H1 (cell line): ENCODE measurements around the gene DGKA. TPM values are rescaled to one million over a fixed set of nuclear protein-coding genes. Genes with fewer than 3 reads are reported as not detected.

Source experiments
- ASH2L ChIP-seq: fragments of 200-600, 300-600 bp; sonication (generic); IDR thresholded peaks from one replicate; pipeline ENCODE4 v1.7.1; 2017; ENCODE audit warnings: low read length
- BCL11A ChIP-seq, 2 experiments: IDR thresholded peaks; one replicate each; pipeline ENCODE4 v1.6.1; 2011; ENCODE audit warnings: low read depth in 2 of 2, low read length in 2 of 2, mild to moderate bottlenecking in 2 of 2
- GTF2F1 ChIP-seq: IDR thresholded peaks from 2 replicates; pipeline ENCODE4 v1.6.1; 2012; ENCODE audit warnings: low read depth, low read length, improper control_type of control experiment, borderline replicate concordance
- HDAC2 ChIP-seq, 2 experiments: fragments of 300-600 bp in 1 of 2; sonication (generic) in 1 of 2; IDR thresholded peaks; 2 replicates each; pipeline ENCODE4 v1.6.1; 2011 to 2012; ENCODE audit warnings: low read depth in 2 of 2, low read length in 2 of 2, mild to moderate bottlenecking in 2 of 2, moderate library complexity in 2 of 2, borderline replicate concordance in 1 of 2, inconsistent platforms in 1 of 2
- KDM1A ChIP-seq: fragments of 200-600, 300-600 bp; sonication (generic); IDR thresholded peaks from 2 replicates; pipeline ENCODE4 v1.7.1; 2016; ENCODE audit warnings: mild to moderate bottlenecking, low read length, borderline replicate concordance
- KDM5A ChIP-seq: fragments of 200-600 bp; IDR thresholded peaks from 2 replicates; pipeline ENCODE4 v1.7.1; 2012; ENCODE audit warnings: mild to moderate bottlenecking, low read length, inconsistent platforms, mixed read lengths
- POLR2AphosphoS5 ChIP-seq: IDR thresholded peaks from 2 replicates; pipeline ENCODE4 v1.6.1; 2011; ENCODE audit warnings: low read depth, low read length
- POU5F1 ChIP-seq: IDR thresholded peaks from 2 replicates; pipeline ENCODE4 v1.6.1; 2011; ENCODE audit warnings: low read depth, mild to moderate bottlenecking, low read length, moderate library complexity
- RAD21 ChIP-seq, 2 experiments: IDR thresholded peaks in 1 of 2; conservative IDR thresholded peaks in 1 of 2; 2 replicates each; pipeline ENCODE4 v1.6.1; 2011; ENCODE audit warnings: low read depth in 2 of 2, low read length in 2 of 2, improper control_type of control experiment in 1 of 2, inconsistent platforms in 1 of 2, mild to moderate bottlenecking in 1 of 2, moderate library complexity in 1 of 2
- RFX5 ChIP-seq: IDR thresholded peaks from 2 replicates; pipeline ENCODE4 v1.6.1; 2011; ENCODE audit warnings: low read depth, low read length, improper control_type of control experiment, borderline replicate concordance
- RNF2 ChIP-seq: fragments of 200-900, 300-1000 bp; sonication (generic); IDR thresholded peaks from 2 replicates; pipeline ENCODE4 v1.7.1; 2016; ENCODE audit warnings: borderline replicate concordance, low read depth, mild to moderate bottlenecking, antibody characterized with exemption, low read length; ENCODE audit not compliant: poor library complexity, severe bottlenecking; ENCODE audit errors: missing control alignments
- SAP30 ChIP-seq: fragments of 300-600 bp; sonication (generic); IDR thresholded peaks from 2 replicates; pipeline ENCODE4 v1.7.1; 2012; ENCODE audit warnings: low read length, moderate library complexity, mild to moderate bottlenecking, inconsistent platforms; ENCODE audit not compliant: insufficient read depth, insufficient replicate concordance
- SIN3A ChIP-seq, 2 experiments: IDR thresholded peaks in 1 of 2; conservative IDR thresholded peaks in 1 of 2; 2 replicates each; pipeline ENCODE4 v1.6.1; 2011 to 2012; ENCODE audit warnings: low read length in 2 of 2, improper control_type of control experiment in 1 of 2, low read depth in 1 of 2, mild to moderate bottlenecking in 1 of 2
- SIX5 ChIP-seq: IDR thresholded peaks from 2 replicates; pipeline ENCODE4 v1.6.1; 2011; ENCODE audit warnings: mild to moderate bottlenecking, low read depth, low read length
- SP1 ChIP-seq: IDR thresholded peaks from 2 replicates; pipeline ENCODE4 v1.6.1; 2011; ENCODE audit warnings: low read depth, low read length
- SP2 ChIP-seq: IDR thresholded peaks from 2 replicates; pipeline ENCODE4 v1.6.1; 2012; ENCODE audit warnings: mild to moderate bottlenecking, low read length, inconsistent platforms
- SP4 ChIP-seq: IDR thresholded peaks from 2 replicates; pipeline ENCODE4 v1.6.1; 2012; ENCODE audit warnings: low read length, inconsistent platforms
- TAF1 ChIP-seq: IDR thresholded peaks from 2 replicates; pipeline ENCODE4 v1.6.1; 2011; ENCODE audit warnings: mild to moderate bottlenecking, low read depth, low read length
- TBP ChIP-seq: IDR thresholded peaks from 2 replicates; pipeline ENCODE4 v1.6.1; 2011; ENCODE audit warnings: low read depth, low read length, improper control_type of control experiment
- USF2 ChIP-seq: IDR thresholded peaks from 2 replicates; pipeline ENCODE4 v1.6.1; 2011; ENCODE audit warnings: low read length, improper control_type of control experiment
- YY1 ChIP-seq: IDR thresholded peaks from 2 replicates; pipeline ENCODE4 v1.6.1; 2011; ENCODE audit warnings: low read depth, mild to moderate bottlenecking, low read length
- polyA plus RNA-seq, 7 experiments: library from polyadenylated mRNA; depleted of rRNA in 3 of 7; stranded (reverse) in 5 of 7; unstranded in 2 of 7; fragments of >200 nt in 5 of 7; fragments of 200-250 nt in 2 of 7; gene quantifications; 1 replicate in 5 of 7; 2 replicates in 1 of 7; 4 replicates in 1 of 7; pipeline versions ENCODE4 v1.2.1 to v1.2.3, GENCODE V29; 2011 to 2013; ENCODE audit warnings: missing spikeins in 2 of 7, mixed read lengths in 2 of 7
- total RNA-seq: library from RNA; stranded (reverse); fragmentation: NEBNext Ultra II Directional; extraction: Animal tissue kit (Norgen Biotek cat#: 25700); gene quantifications from 2 replicates; pipeline ENCODE4 v1.2.1, GENCODE V29; 2021

DGKA gene
- total and polyA plus RNA-seq, 2 of the 8 experiments (the other 6 are each of a cell fraction or from before 2014, with no cell fraction given), result 15.9 to 18.0 TPM

- TF ChIP-seq ASH2L (no peak), SAP30 (peak; percentile 70), SP2 (peak; percentile 100), RAD21 (IDR thresholded peaks at IDR 0.05 in 1 of 2, conservative IDR thresholded peaks at IDR 0.05 in 1 of 2; ENCODE audit: low read depth in 2 of 2, low read length in 2 of 2) (no peak), BCL11A (IDR thresholded peaks at IDR 0.05; ENCODE audit: low read depth in 2 of 2, low read length in 2 of 2) (no peak), POU5F1 (no peak), GTF2F1 (0 out of 2 replicates have a peak, but pooled peaks have one; percentile 45), KDM1A (no peak), POLR2AphosphoS5 (peak; percentile 89), TAF1 (peak; percentile 98), SIX5 (no peak), SP1 (peak; percentile 100), RNF2 (no peak), TBP (peak; percentile 94), USF2 (peak; percentile 6), RFX5 (no peak), SP4 (peak; percentile 98), HDAC2 (IDR thresholded peaks at IDR 0.05; ENCODE audit: borderline replicate concordance in 1 of 2, low read depth in 2 of 2, low read length in 2 of 2) (peak in 1 of 2 experiments; percentile 92; a peak in 2 of 4 replicates), SIN3A (conservative IDR thresholded peaks at IDR 0.05 in 1 of 2, IDR thresholded peaks at IDR 0.05 in 1 of 2; ENCODE audit: low read depth in 1 of 2, low read length in 2 of 2) (peak; percentile 97), KDM5A (no peak), YY1 (peak; percentile 63; the same call in 1 of the 2 replicates)
Measured at GRCh38 chr12:55973599-55974307, 42.8 kb downstream of the DGKA start, which contains the start of gene RAB5B (continued).
